ENCODE measurements around the gene PDE6A.

The PDE6A gene

DNA sequence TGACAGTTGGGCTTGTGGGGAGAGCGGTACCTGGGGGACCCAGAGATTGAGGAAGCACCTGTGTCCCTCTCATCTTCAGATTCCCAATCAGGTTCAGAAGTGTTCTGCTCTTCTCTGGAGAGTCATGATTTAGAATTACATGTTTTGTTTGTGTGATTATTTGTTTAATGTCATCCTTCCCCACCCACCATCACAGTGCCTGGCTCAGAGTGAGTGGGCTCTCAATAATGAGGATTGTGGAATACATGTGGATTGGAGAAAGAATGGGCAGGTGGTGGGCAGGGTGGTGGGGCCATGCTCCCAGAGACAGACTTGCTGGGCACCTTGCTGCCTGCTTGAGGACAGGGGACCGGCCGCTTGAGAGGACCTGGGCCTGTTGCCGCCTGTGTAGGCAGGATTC lies 126.5 kb downstream of the PDE6A start:
- DNase-seq (ENCODE audit: low read depth in 2 of 2), result no peak

DNA sequence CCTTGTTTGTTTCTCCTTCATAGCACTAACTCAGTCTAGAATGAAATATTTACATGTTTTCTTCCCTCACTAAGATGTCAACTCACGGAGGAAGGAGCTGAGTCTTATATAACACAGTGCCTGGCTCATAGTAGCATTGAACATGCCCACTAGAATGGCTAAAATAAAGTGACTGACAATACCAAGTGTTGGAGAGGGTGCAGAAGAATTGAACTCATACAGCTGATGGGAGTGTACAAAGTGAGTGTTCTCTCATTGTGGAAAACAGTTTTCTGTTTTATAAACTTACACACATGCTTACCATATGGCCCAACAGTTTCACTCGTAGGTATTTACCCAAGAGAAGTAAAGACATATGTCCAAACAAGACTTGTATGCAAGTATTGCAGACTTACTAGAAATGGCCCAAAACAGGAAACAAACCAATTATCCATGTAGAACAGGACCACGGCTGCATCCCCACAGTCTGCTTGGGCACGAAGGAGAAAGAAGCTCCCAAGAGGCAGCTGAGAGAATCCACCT lies 127.0 kb downstream of the PDE6A start:
- DNase-seq (ENCODE audit: low read depth in 2 of 2), result no peak

DNA sequence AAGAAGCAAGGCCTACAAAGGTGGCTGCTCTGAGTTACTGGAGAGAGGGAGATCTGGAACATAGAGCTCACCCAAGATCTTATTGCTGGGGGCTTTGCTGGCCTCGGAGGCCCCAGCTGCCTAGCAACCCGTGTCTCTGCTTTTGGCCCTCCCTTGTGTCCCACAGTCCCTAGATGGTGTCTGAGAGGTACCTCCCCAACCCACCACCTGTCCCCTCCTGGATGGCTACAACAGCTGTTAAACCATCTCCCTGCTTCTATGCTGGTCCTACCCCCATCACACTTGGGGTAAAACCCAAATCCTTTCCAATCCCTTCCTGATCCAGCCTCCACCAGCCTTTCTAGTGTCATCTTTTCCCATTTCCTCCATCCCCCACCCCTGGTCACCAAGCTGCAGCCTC lies 127.9 kb downstream of the PDE6A start:
- DNase-seq (ENCODE audit: low read depth in 2 of 2), result no peak

DNA sequence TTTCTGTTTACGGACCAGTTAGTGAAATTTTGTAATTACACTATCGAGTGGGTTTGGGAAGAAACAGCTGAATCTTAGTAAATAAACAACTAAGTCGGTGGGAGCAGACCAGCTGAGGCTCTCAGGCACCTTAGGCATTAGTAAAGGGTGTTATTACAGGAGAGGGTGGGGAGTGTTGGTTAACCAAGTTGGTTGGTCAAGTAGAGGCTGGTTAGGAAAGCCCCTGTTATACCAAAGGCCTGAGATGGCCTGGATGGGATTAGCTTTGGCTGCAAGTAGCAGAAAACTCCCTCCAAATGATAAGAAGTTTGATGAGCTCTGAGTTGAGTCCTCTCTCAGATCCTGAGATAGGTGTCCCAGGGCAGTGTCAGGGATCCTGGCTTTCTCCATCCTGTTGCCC lies 133.1 kb downstream of the PDE6A start:
- no peak for DNase-seq (ENCODE audit: low read depth in 2 of 2)

DNA sequence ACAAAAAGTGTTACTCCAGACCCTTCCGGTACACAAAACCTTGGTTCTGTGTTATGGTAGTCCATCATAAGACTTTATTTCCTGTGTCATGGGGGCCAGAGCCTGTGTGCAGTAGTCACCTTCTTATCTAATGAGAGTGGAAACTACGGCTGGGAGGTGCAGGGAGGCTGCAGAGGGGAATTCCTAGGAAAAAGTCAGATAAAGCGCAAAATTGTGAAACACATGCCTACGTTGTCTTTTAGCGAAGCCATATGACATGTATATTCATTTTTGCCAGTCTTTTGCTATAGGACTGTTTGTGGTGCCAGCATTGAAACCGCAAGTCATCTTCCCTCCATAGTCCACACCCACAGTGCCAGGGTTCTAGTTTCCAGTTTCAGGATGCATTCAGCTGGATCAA lies 133.7 kb downstream of the PDE6A start:
- no peak for DNase-seq (ENCODE audit: low read depth in 2 of 2)

DNA sequence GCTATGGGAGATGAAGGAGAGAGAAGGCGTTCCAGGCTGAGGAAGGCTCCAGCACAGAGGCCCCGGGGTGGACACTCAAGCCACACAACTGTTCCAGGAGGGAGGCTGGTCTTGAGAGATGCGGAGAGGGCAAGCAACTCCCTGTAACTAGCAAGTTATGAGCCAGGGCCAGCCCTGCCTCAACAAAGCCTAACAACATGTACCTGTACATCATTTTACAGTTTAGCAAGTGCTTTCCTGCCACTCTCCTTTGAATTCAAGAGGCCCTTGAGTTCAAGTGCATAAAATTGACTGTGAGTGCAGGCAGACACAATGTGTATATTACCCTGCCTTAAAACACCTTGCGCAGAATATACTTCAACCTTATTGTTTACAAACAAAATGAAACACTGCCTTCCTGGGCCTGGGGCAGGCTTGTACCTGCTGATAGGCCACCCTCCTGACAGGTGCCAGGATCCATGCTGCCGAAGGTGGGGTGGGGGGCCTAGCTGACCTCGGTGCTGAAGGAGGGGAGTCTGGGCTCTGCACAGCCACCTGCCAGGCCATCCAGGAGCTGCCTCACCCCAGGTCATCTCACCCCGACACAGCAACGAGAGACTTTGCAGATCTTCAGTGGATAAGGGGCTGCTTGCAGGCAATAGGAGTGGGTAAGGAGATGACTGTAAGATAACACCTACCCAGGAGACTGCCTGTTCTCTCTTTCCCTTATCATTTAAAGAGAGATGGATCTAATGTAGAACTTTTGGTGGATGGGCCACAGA lies 134.5 kb downstream of the PDE6A start:
- no peak for DNase-seq (ENCODE audit: low read depth in 2 of 2)

DNA sequence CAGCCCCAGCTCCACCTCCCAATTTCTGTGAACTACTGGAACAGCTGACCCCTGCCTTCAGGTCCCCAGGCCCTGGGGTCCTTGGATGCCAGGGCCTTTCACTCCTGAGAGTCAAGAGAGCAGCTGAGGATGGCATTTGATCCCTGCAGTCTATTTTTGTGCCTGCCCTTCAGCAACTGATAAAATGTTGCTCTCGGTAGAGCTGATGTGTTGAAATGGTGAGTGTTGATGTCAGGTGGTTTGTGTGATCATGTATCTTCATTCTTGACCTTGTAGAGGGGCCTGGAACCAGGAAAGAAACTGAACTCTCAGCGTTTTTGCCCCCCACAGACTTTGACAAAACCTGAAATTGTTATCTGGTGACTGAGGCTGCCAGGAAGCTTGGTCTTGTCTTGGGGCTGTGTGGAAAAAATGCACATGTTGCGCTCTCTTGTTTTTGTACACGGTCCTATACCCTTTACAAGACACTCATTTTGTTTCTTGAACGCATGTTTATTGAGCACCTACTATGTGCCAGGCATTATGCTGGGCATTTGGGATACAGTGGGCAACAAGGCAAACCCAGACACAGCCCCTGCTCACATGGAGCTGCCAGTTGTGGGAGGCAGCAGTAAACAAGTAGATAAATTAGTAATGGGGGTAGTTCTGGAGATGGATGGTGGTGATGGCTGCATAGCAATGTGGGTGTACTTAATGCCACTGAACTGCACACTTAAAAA lies 136.2 kb downstream of the PDE6A start:
- no peak for DNase-seq (ENCODE audit: low read depth in 2 of 2)

All from stimulated activated CD8-positive, alpha-beta memory T cell treated with anti-CD3 and anti-CD28 coated beads, Interleukin-15, amount 100 ng/mL, for 4 hours (primary cell).